ENCODE results near the gene PIAS4.
A peak's percentile ranks its signal among the peaks of the same experiment; 100 is the strongest.

The PIAS4 gene

GRCh38 chr19:3977242-3978143 lies 30.0 kb upstream of the PIAS4 start:
- DNase-seq: no peak

GRCh38 chr19:3978145-3978544 lies 29.4 kb upstream of the PIAS4 start:
- no peak for DNase-seq

- DNase-seq: no peak
Observed at GRCh38 chr19:3979289-3979673, 28.3 kb upstream of the PIAS4 start.

GRCh38 chr19:3979674-3980352 lies 27.7 kb upstream of the PIAS4 start:
- no peak for DNase-seq

GRCh38 chr19:3980353-3981251 lies 26.9 kb upstream of the PIAS4 start:
- no peak for DNase-seq

GRCh38 chr19:3981373-3981735 lies 26.2 kb upstream of the PIAS4 start:
- DNase-seq: no peak

- no peak for DNase-seq
Observed at GRCh38 chr19:3981736-3982681, 25.5 kb upstream of the PIAS4 start.

GRCh38 chr19:3982701-3983541 lies 24.6 kb upstream of the PIAS4 start:
- no peak for DNase-seq

- no peak for DNase-seq
Observed at GRCh38 chr19:3983542-3983914, 24.0 kb upstream of the PIAS4 start.

- DNase-seq: no peak
Observed at GRCh38 chr19:3983936-3984583, 23.5 kb upstream of the PIAS4 start.

- DNase-seq: no peak
Observed at GRCh38 chr19:3984584-3984907, 23.0 kb upstream of the PIAS4 start.

- peak; percentile 83 to 89 (median 86) for DNase-seq
Observed at GRCh38 chr19:3984908-3985642, 22.5 kb upstream of the PIAS4 start, which contains the start of gene EEF2. Gene EEF2, minus strand, starts transcription at chr19:3985463. Its CDS starts 83 bp downstream, at chr19:3985380.

GRCh38 chr19:3985643-3986259 lies 21.8 kb upstream of the PIAS4 start:
- DNase-seq: no peak

GRCh38 chr19:3986260-3987041 lies 21.1 kb upstream of the PIAS4 start:
- peak in 2 of 4 experiments; percentile 18 to 41 for DNase-seq

GRCh38 chr19:3987619-3988371 lies 19.7 kb upstream of the PIAS4 start:
- peak; percentile 58 to 87 (median 78) for DNase-seq

GRCh38 chr19:3990815-3991117 lies 16.8 kb upstream of the PIAS4 start:
- DNase-seq: no peak

GRCh38 chr19:3995607-3996006 lies 11.9 kb upstream of the PIAS4 start:
- no peak for DNase-seq

Data from activated naive CD4-positive, alpha-beta T cell (primary cell).